OCI-LY3 (cell line): ENCODE measurements around the gene SLC26A1.

Experiments used
- EZH2phosphoT487 ChIP-seq: fragments of 200-600 bp; shearing (Covaris generic); IDR thresholded peaks from 2 replicates; pipeline ENCODE4 v1.6.1; 2018; ENCODE audit warnings: antibody characterized with exemption, mixed run types, low read depth
- TF ChIP-seq, protein P1 (sequence below): fragments of 200-600, 300-600 bp; sonication (generic); IDR thresholded peaks from 2 replicates; pipeline ENCODE4 v1.5.1; 2014; ENCODE audit warnings: antibody characterized with exemption, low read length, low read depth

DNA sequence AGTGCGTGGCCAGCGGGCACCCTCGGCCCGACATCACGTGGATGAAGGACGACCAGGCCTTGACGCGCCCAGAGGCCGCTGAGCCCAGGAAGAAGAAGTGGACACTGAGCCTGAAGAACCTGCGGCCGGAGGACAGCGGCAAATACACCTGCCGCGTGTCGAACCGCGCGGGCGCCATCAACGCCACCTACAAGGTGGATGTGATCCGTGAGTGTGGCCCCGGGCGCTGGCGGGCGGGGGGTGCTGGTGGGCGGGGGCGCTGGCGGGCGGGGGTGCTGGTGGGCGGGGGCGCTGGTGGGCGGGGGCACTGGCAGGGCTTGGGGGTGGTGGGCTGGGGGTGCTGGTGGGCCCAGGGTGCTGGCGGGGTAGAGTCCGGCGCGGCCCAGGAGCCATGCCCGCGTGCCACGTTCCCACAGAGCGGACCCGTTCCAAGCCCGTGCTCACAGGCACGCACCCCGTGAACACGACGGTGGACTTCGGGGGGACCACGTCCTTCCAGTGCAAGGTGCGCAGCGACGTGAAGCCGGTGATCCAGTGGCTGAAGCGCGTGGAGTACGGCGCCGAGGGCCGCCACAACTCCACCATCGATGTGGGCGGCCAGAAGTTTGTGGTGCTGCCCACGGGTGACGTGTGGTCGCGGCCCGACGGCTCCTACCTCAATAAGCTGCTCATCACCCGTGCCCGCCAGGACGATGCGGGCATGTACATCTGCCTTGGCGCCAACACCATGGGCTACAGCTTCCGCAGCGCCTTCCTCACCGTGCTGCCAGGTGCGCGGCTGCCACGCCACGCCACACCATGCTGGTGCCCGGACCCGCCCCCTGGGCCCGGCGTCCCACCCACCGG lies 30.9 kb upstream of the SLC26A1 start:
- TF ChIP-seq, protein P1, sequence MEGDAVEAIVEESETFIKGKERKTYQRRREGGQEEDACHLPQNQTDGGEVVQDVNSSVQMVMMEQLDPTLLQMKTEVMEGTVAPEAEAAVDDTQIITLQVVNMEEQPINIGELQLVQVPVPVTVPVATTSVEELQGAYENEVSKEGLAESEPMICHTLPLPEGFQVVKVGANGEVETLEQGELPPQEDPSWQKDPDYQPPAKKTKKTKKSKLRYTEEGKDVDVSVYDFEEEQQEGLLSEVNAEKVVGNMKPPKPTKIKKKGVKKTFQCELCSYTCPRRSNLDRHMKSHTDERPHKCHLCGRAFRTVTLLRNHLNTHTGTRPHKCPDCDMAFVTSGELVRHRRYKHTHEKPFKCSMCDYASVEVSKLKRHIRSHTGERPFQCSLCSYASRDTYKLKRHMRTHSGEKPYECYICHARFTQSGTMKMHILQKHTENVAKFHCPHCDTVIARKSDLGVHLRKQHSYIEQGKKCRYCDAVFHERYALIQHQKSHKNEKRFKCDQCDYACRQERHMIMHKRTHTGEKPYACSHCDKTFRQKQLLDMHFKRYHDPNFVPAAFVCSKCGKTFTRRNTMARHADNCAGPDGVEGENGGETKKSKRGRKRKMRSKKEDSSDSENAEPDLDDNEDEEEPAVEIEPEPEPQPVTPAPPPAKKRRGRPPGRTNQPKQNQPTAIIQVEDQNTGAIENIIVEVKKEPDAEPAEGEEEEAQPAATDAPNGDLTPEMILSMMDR, result no peak
- TF ChIP-seq EZH2phosphoT487, result no peak
